HG02678 (cell line): ENCODE data around the gene YOD1.

Source experiments
- ATAC-seq: cut with Tn5 transposase; IDR thresholded peaks from one replicate; pipeline ENCODE4 v1.9.1; 2021; ENCODE audit warnings: mild to moderate bottlenecking, moderate library complexity; ENCODE audit not compliant: unreplicated experiment

The YOD1 gene

GRCh38 chr1:207028884-207029650 is 21.9 kb downstream of the YOD1 start:
- no peak for ATAC-seq

GRCh38 chr1:207027921-207028320 is 23.1 kb downstream of the YOD1 start:
- ATAC-seq, result no peak

- ATAC-seq, result no peak
These were observed 23.7 kb downstream of the YOD1 start for GRCh38 chr1:207027206-207027777.

GRCh38 chr1:207026104-207026534 is 24.9 kb downstream of the YOD1 start:
- no peak for ATAC-seq

- ATAC-seq, result no peak
These were observed 25.7 kb downstream of the YOD1 start for GRCh38 chr1:207025146-207025880.

- ATAC-seq, result no peak
These were observed 26.5 kb downstream of the YOD1 start for GRCh38 chr1:207024202-207025145.

- ATAC-seq, result no peak
These were observed 27.9 kb downstream of the YOD1 start for GRCh38 chr1:207022996-207023679.

- ATAC-seq, result no peak
These were observed 29.0 kb downstream of the YOD1 start for GRCh38 chr1:207021876-207022596.

GRCh38 chr1:207021139-207021861 is 29.7 kb downstream of the YOD1 start:
- no peak for ATAC-seq

GRCh38 chr1:207020709-207021107 is 30.3 kb downstream of the YOD1 start:
- ATAC-seq, result no peak

- ATAC-seq, result no peak
These were observed 30.8 kb downstream of the YOD1 start for GRCh38 chr1:207020065-207020708.

- no peak for ATAC-seq
These were observed 31.3 kb downstream of the YOD1 start for GRCh38 chr1:207019661-207020060.

GRCh38 chr1:207019161-207019560 is 31.8 kb downstream of the YOD1 start:
- no peak for ATAC-seq

GRCh38 chr1:207018707-207019106 is 32.3 kb downstream of the YOD1 start:
- ATAC-seq, result no peak

- no peak for ATAC-seq
These were observed 33.1 kb downstream of the YOD1 start for GRCh38 chr1:207017615-207018559.

GRCh38 chr1:207015791-207016190 is 35.2 kb downstream of the YOD1 start:
- no peak for ATAC-seq

- ATAC-seq, result no peak
These were observed 36.3 kb downstream of the YOD1 start for GRCh38 chr1:207014728-207015127.
